ENCODE results near the gene SPRED2.

The SPRED2 gene

GRCh38 chr2:65413610-65414009 lies 18.8 kb downstream of the SPRED2 start:
- no peak for DNase-seq (ENCODE audit: low read depth)

- DNase-seq (ENCODE audit: low read depth), result no peak
These were observed 19.3 kb downstream of the SPRED2 start for GRCh38 chr2:65413106-65413505.

- no peak for DNase-seq (ENCODE audit: low read depth)
These were observed 21.2 kb downstream of the SPRED2 start for GRCh38 chr2:65411056-65411795.

- DNase-seq (ENCODE audit: low read depth), result no peak
These were observed 23.4 kb downstream of the SPRED2 start for GRCh38 chr2:65409045-65409444.

- no peak for DNase-seq (ENCODE audit: low read depth)
These were observed 25.2 kb downstream of the SPRED2 start for GRCh38 chr2:65407240-65407639.

- no peak for DNase-seq (ENCODE audit: low read depth)
These were observed 27.3 kb downstream of the SPRED2 start for GRCh38 chr2:65404988-65405697.

- no peak for DNase-seq (ENCODE audit: low read depth)
These were observed 28.9 kb downstream of the SPRED2 start for GRCh38 chr2:65403529-65403915.

GRCh38 chr2:65402780-65403528 lies 29.4 kb downstream of the SPRED2 start:
- DNase-seq (ENCODE audit: low read depth), result no peak

- no peak for DNase-seq (ENCODE audit: low read depth)
These were observed 30.1 kb downstream of the SPRED2 start for GRCh38 chr2:65402323-65402722.

GRCh38 chr2:65397122-65397521 lies 35.3 kb downstream of the SPRED2 start:
- no peak for DNase-seq (ENCODE audit: low read depth)

GRCh38 chr2:65396348-65397026 lies 35.9 kb downstream of the SPRED2 start:
- no peak for DNase-seq (ENCODE audit: low read depth)

- no peak for DNase-seq (ENCODE audit: low read depth)
These were observed 36.6 kb downstream of the SPRED2 start for GRCh38 chr2:65395621-65396347.

- no peak for DNase-seq (ENCODE audit: low read depth)
These were observed 38.5 kb downstream of the SPRED2 start for GRCh38 chr2:65393743-65394422.

GRCh38 chr2:65393046-65393445 lies 39.4 kb downstream of the SPRED2 start:
- DNase-seq (ENCODE audit: low read depth), result no peak

GRCh38 chr2:65392609-65393008 lies 39.8 kb downstream of the SPRED2 start:
- no peak for DNase-seq (ENCODE audit: low read depth)

GRCh38 chr2:65390134-65390533 lies 42.3 kb downstream of the SPRED2 start:
- no peak for DNase-seq (ENCODE audit: low read depth)

- DNase-seq (ENCODE audit: low read depth), result no peak
These were observed 42.9 kb downstream of the SPRED2 start for GRCh38 chr2:65389476-65389875.

GRCh38 chr2:65388596-65389390 lies 43.6 kb downstream of the SPRED2 start:
- DNase-seq (ENCODE audit: low read depth), result no peak

GRCh38 chr2:65388051-65388531 lies 44.3 kb downstream of the SPRED2 start:
- DNase-seq (ENCODE audit: low read depth), result no peak

GRCh38 chr2:65386989-65387388 lies 45.4 kb downstream of the SPRED2 start:
- DNase-seq (ENCODE audit: low read depth), result no peak

Measured in T-helper 22 cell (primary cell).